Measurements from ENCODE around the gene UBR3. TPM values are rescaled to one million over a fixed set of nuclear protein-coding genes. Genes with fewer than 3 reads are reported as not detected.

Gene UBR3
- total RNA-seq, 1 donor from 2014 or later: 23.4 TPM

DNA sequence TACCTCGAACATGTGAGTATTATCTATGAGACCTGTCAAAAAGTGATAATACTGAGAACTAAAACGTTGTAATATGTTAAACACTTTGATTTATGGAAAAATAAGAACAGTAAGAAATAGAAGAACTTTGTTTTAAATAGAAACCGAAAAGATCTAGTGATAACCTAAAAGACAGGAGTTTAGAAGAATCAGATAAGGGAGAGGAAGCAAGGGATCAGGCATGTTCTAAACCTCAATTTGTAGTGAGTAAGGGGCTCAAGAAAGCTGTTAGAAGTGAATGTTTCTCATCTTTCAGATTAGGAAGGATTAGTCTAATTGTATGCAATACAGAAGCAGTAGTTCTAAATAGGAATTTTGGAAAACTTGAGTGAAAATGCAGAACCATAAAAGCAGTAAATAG, 182.0 kb downstream of the UBR3 start:
- no peak overlapping the region for H3K4me3 Mint-ChIP-seq (ENCODE audit: unreplicated experiment)
- H3K36me3 Mint-ChIP-seq (ENCODE audit: low read depth, unreplicated experiment): peaks cover 7% of the 10 kb centered on the region
- H3K27me3 Mint-ChIP-seq (ENCODE audit: unreplicated experiment): peaks cover under 1% of the 10 kb centered on the region
- TF ChIP-seq, protein P1, sequence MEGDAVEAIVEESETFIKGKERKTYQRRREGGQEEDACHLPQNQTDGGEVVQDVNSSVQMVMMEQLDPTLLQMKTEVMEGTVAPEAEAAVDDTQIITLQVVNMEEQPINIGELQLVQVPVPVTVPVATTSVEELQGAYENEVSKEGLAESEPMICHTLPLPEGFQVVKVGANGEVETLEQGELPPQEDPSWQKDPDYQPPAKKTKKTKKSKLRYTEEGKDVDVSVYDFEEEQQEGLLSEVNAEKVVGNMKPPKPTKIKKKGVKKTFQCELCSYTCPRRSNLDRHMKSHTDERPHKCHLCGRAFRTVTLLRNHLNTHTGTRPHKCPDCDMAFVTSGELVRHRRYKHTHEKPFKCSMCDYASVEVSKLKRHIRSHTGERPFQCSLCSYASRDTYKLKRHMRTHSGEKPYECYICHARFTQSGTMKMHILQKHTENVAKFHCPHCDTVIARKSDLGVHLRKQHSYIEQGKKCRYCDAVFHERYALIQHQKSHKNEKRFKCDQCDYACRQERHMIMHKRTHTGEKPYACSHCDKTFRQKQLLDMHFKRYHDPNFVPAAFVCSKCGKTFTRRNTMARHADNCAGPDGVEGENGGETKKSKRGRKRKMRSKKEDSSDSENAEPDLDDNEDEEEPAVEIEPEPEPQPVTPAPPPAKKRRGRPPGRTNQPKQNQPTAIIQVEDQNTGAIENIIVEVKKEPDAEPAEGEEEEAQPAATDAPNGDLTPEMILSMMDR (IDR thresholded peaks at IDR 0.05; ENCODE audit: unreplicated experiment): no peak
- H3K4me1 Mint-ChIP-seq (ENCODE audit: unreplicated experiment): peaks cover 15% of the 10 kb centered on the region
- DNase-seq (ENCODE audit: low spot score): no peak
- no peaks in the 10 kb centered on the region for H3K9me3 Mint-ChIP-seq (ENCODE audit: unreplicated experiment)
- H3K27ac Mint-ChIP-seq (ENCODE audit: unreplicated experiment): peak overlapping the region; percentile 12

DNA sequence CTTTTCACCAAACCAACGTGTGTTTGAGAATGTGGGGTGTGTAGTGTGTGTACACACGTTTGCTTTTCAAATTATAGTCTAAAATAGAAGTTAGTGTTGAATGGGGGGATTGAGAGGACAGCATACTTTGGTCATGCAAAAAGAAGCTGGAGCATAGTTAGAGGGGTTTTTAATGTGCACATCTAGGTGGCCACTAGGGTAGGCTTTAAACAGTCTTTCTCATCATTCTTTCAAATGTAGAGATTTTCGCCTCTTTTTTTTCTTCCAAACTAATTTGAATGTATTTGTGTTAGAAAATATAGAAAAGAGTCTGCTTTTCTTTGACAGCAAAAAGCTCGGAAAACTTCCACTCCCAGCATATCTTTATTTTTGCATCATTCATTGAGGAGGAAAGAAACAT, 185.5 kb downstream of the UBR3 start:
- DNase-seq (ENCODE audit: low spot score): no peak
- TF ChIP-seq, protein P1 (IDR thresholded peaks at IDR 0.05; ENCODE audit: unreplicated experiment): no peak
- H3K27me3 Mint-ChIP-seq (ENCODE audit: unreplicated experiment): no peaks in the 10 kb centered on the region
- H3K27ac Mint-ChIP-seq (ENCODE audit: unreplicated experiment): peak overlapping the region; percentile 55
- H3K4me1 Mint-ChIP-seq (ENCODE audit: unreplicated experiment): peaks cover 3% of the 10 kb centered on the region
- H3K36me3 Mint-ChIP-seq (ENCODE audit: low read depth, unreplicated experiment): no peaks in the 10 kb centered on the region
- no peak overlapping the region for H3K4me3 Mint-ChIP-seq (ENCODE audit: unreplicated experiment)
- no peaks in the 10 kb centered on the region for H3K9me3 Mint-ChIP-seq (ENCODE audit: unreplicated experiment)

DNA sequence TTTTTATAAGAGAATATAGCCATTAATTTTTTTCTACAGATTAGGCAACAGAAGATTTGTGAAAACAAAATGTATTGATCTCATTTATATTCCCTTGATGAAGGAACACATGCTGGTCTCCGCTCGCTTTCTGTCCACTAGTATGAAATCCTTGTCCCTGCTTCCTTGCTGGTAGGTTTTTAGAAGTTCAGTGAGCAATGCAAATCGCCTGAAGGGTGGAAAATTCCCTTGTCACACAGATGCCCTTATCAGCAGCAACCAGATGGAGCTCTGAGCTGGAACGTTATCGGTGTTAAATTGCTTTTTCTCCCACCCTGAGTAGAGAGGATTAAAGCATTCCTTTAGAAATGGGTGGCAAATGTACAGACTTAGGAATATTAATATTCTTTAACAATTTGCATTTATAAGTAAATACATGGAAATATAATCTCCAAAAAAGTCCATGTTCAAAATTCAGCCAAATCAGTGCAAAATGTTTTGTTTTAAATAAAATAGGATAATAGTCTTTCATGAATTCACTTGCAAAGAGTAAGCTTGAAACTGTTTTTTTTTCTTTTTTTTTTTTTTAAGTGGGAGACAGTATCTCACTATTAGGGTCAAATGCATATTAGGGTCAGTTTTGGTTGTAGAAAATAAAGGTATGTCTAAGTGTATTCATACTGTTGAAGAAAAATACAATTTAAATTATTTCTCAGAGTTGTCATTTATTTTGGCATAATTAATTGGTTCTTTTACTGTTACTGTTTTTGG, 186.7 kb downstream of the UBR3 start:
- TF ChIP-seq, protein P1 (IDR thresholded peaks at IDR 0.05; ENCODE audit: unreplicated experiment): no peak
- Mint-ChIP-seq H3K4me3 (ENCODE audit: unreplicated experiment) (no peak overlapping the region), H3K27ac (ENCODE audit: unreplicated experiment) (peak overlapping the region; percentile 76), H3K36me3 (ENCODE audit: low read depth, unreplicated experiment) (no peaks in the 10 kb centered on the region), H3K4me1 (ENCODE audit: unreplicated experiment) (peaks cover 3% of the 10 kb centered on the region), H3K27me3 (ENCODE audit: unreplicated experiment) (no peaks in the 10 kb centered on the region), H3K9me3 (ENCODE audit: unreplicated experiment) (no peaks in the 10 kb centered on the region)
- peak; percentile 66 for DNase-seq (ENCODE audit: low spot score)

DNA sequence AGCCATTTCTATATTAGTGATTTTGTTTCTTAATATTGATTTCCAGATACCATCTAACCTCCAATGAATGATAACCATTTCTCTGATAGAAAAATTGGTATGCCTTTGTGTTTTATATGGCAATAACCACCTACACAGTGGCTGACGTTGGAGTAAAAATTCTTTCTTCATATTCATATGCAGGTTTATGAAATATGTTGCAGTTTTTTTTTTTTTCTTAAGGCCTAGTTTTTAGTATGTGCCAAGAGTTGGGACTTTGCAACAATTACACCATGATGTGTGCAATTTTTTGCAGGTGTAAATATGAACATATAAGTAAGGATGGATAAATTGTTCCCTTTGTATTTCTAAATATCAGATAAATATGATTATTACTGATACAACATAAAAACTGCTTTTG, 187.5 kb downstream of the UBR3 start:
- Mint-ChIP-seq H3K36me3 (ENCODE audit: low read depth, unreplicated experiment) (no peaks in the 10 kb centered on the region), H3K27me3 (ENCODE audit: unreplicated experiment) (no peaks in the 10 kb centered on the region), H3K4me3 (ENCODE audit: unreplicated experiment) (no peak overlapping the region), H3K9me3 (ENCODE audit: unreplicated experiment) (no peaks in the 10 kb centered on the region), H3K27ac (ENCODE audit: unreplicated experiment) (peak overlapping the region; percentile 13), H3K4me1 (ENCODE audit: unreplicated experiment) (no peaks in the 10 kb centered on the region)
- TF ChIP-seq, protein P1 (IDR thresholded peaks at IDR 0.05; ENCODE audit: unreplicated experiment): no peak
- no peak for DNase-seq (ENCODE audit: low spot score)

DNA sequence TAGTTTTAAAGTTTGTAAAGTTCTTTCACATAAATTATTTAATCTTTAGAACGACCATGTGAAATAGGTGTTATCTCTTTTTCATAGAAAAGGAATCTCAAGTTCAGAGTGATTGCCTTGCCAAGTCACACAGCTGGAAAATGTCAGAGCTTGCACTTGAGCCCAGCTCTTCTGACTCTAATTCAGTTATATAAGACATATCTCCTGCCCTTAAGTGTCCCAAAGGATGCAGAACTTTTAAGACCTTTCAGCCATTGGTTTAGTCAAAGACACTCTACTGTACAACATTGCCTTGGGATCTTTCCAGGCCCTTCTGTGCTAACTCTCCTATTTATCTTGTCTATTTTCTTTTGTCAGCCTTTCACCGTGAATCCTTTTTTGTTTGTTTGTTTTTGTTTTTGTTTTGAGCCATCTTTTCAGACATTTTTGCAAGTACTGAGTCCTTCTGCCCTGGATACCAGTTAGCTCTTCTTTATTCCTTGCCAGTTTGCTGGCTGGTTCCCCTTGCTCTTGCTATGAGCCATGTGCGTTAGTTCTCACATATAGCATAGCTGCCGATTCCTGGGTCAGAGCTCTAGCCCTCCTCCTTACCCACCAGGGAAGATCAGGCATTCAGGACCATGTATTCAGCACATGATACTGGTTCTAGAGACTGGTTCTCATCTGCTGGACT, 190.7 kb downstream of the UBR3 start:
- Mint-ChIP-seq H3K36me3 (ENCODE audit: low read depth, unreplicated experiment) (no peaks in the 10 kb centered on the region), H3K4me3 (ENCODE audit: unreplicated experiment) (no peak overlapping the region), H3K27me3 (ENCODE audit: unreplicated experiment) (peaks cover 2% of the 10 kb centered on the region), H3K9me3 (ENCODE audit: unreplicated experiment) (no peaks in the 10 kb centered on the region), H3K27ac (ENCODE audit: unreplicated experiment) (no peak overlapping the region), H3K4me1 (ENCODE audit: unreplicated experiment) (no peaks in the 10 kb centered on the region)
- TF ChIP-seq, protein P1 (IDR thresholded peaks at IDR 0.05; ENCODE audit: unreplicated experiment): no peak
- DNase-seq (ENCODE audit: low spot score): no peak

All from endothelial cell (in vitro differentiated cells).